HEK293T (cell line): ENCODE measurements around the gene SLC25A38.
"Not testable (repeated sequence)": the region's sequence is repeated elsewhere in the genome, so short reads cannot be mapped to it uniquely, and the experiment has no call there.

Source experiments
- CTCF ChIA-PET: fragments of 350-600 bp; formaldehyde crosslinking; extraction: SDS; loops from one replicate; lab custom pipeline; 2021; ENCODE audit warnings: antibody characterized with exemption, inconsistent platforms; lab: Yijun Ruan, JAX
- POLR2A ChIA-PET: fragments of 350-600 bp; formaldehyde crosslinking; extraction: SDS; loops from one replicate; lab custom pipeline; 2020; ENCODE audit warnings: antibody characterized with exemption, inconsistent platforms; lab: Yijun Ruan, JAX
- DNase-seq: peaks from one replicate; pipeline ENCODE4 v3.0.0; 2012; ENCODE audit warnings: mixed read lengths; ENCODE audit errors: extremely low spot score
- ARNT ChIP-seq: fragments of 450-650 bp; IDR thresholded peaks from 2 replicates; pipeline ENCODE4 v1.6.1; 2017; ENCODE audit warnings: mild to moderate bottlenecking
- BHLHE40 ChIP-seq: fragments of 450-650 bp; IDR thresholded peaks from 2 replicates; pipeline ENCODE4 v1.6.1; 2016; ENCODE audit warnings: mild to moderate bottlenecking, moderate library complexity, borderline replicate concordance
- CTBP1 ChIP-seq: fragments of 450-650 bp; IDR thresholded peaks from 2 replicates; pipeline ENCODE4 v1.6.1; 2016; ENCODE audit warnings: borderline replicate concordance
- ELF4 ChIP-seq: fragments of 450-650 bp; IDR thresholded peaks from 2 replicates; pipeline ENCODE4 v1.6.1; 2017; ENCODE audit warnings: antibody characterized with exemption
- FOXA1 ChIP-seq: fragments of 450-650 bp; IDR thresholded peaks from 2 replicates; pipeline ENCODE4 v1.6.1; 2016; ENCODE audit warnings: mild to moderate bottlenecking
- FOXK2 ChIP-seq: fragments of 450-650 bp; IDR thresholded peaks from 2 replicates; pipeline ENCODE4 v1.6.1; 2016; ENCODE audit warnings: mild to moderate bottlenecking
- FOXM1 ChIP-seq: fragments of 450-650 bp; IDR thresholded peaks from 2 replicates; pipeline ENCODE4 v1.6.1; 2017; ENCODE audit warnings: mild to moderate bottlenecking, borderline replicate concordance
- HDGF ChIP-seq: fragments of 450-650 bp; IDR thresholded peaks from 2 replicates; pipeline ENCODE4 v1.6.1; 2017; ENCODE audit warnings: antibody characterized with exemption, borderline replicate concordance
- L3MBTL2 ChIP-seq: fragments of 450-650 bp; conservative IDR thresholded peaks from 2 replicates; pipeline ENCODE4 v1.6.1; 2016; ENCODE audit warnings: mild to moderate bottlenecking
- LEF1 ChIP-seq: fragments of 450-650 bp; IDR thresholded peaks from 2 replicates; pipeline ENCODE4 v1.6.1; 2017; ENCODE audit warnings: mild to moderate bottlenecking, borderline replicate concordance
- NFRKB ChIP-seq: fragments of 450-650 bp; IDR thresholded peaks from 2 replicates; pipeline ENCODE4 v1.6.1; 2016; ENCODE audit warnings: mild to moderate bottlenecking, moderate library complexity
- PKNOX1 ChIP-seq: fragments of 450-650 bp; IDR thresholded peaks from 2 replicates; pipeline ENCODE4 v1.6.1; 2016
- SP1 ChIP-seq: fragments of 450-650 bp; IDR thresholded peaks from 2 replicates; pipeline ENCODE4 v1.6.1; 2017
- SUZ12 ChIP-seq: fragments of 450-650 bp; IDR thresholded peaks from 2 replicates; pipeline ENCODE4 v1.6.1; 2016; ENCODE audit warnings: mild to moderate bottlenecking
- TARDBP ChIP-seq: fragments of 450-650 bp; IDR thresholded peaks from 2 replicates; pipeline ENCODE4 v1.6.1; 2016
- ZNF384 ChIP-seq: fragments of 450-650 bp; IDR thresholded peaks from 2 replicates; pipeline ENCODE4 v1.6.1; 2016

SLC25A38 gene

GRCh38 chr3:39343760-39344159 lies 39.4 kb upstream of the SLC25A38 start:
- CTCF ChIA-PET, result no interaction called here
- TF ChIP-seq CTBP1 (no peak), ELF4 (no peak), HDGF (no peak), L3MBTL2 (no peak), BHLHE40 (no peak), PKNOX1 (no peak), ARNT (no peak), LEF1 (no peak)
- no peak for DNase-seq
- POLR2A ChIA-PET, result interaction anchor here (1.3 kb wide), 1 partner anchor 40 kb away, joined by 3 read pairs; no protein-coding TSS in a partner anchor

- CTCF ChIA-PET, result no interaction called here
- POLR2A ChIA-PET, result no interaction called here
- TF ChIP-seq HDGF (no peak), ELF4 (no peak), ARNT (no peak), SUZ12 (no peak), TARDBP (no peak), PKNOX1 (no peak), FOXA1 (no peak), FOXK2 (no peak), SP1 (no peak), NFRKB (no peak)
- DNase-seq, result no peak
Measured at GRCh38 chr3:39344746-39345344, 38.3 kb upstream of the SLC25A38 start.

GRCh38 chr3:39346785-39347585 lies 36.2 kb upstream of the SLC25A38 start:
- TF ChIP-seq CTBP1 (no peak), TARDBP (no peak), PKNOX1 (no peak), FOXA1 (no peak), ZNF384 (no peak), FOXK2 (no peak), SUZ12 (no peak), FOXM1 (no peak), LEF1 (no peak), HDGF (no peak), BHLHE40 (no peak), NFRKB (no peak), SP1 (no peak), ARNT (no peak), ELF4 (no peak), L3MBTL2 (no peak)
- ChIA-PET POLR2A (interaction anchor here (0.9 kb wide), 1 partner anchor 60 kb away, joined by 3 read pairs; no protein-coding TSS in a partner anchor), CTCF (interaction anchor here (1.3 kb wide), 1 partner anchor 31 kb away, joined by 3 read pairs; no protein-coding TSS in a partner anchor)
- no peak for DNase-seq

GRCh38 chr3:39347586-39347876 lies 35.6 kb upstream of the SLC25A38 start:
- no peak for TF ChIP-seq NFRKB
- no peak for TF ChIP-seq FOXA1
- no peak for TF ChIP-seq FOXK2
- no peak for TF ChIP-seq HDGF
- TF ChIP-seq LEF1, result no peak
- no peak for TF ChIP-seq PKNOX1
- CTCF ChIA-PET, result no interaction called here
- POLR2A ChIA-PET, result interaction anchor here (0.9 kb wide), 1 partner anchor 59 kb away, joined by 3 read pairs; no protein-coding TSS in a partner anchor
- no peak for DNase-seq

GRCh38 chr3:39349080-39349479 lies 34.1 kb upstream of the SLC25A38 start:
- ChIA-PET CTCF (no interaction called here), POLR2A (no interaction called here)
- DNase-seq, result no peak
- TF ChIP-seq SP1, result no peak
- TF ChIP-seq LEF1, result no peak
- no peak for TF ChIP-seq CTBP1
- no peak for TF ChIP-seq ARNT
- no peak for TF ChIP-seq BHLHE40
- no peak for TF ChIP-seq ZNF384
- no peak for TF ChIP-seq FOXA1
- no peak for TF ChIP-seq L3MBTL2
- no peak for TF ChIP-seq FOXK2

GRCh38 chr3:39350714-39351113 lies 32.5 kb upstream of the SLC25A38 start:
- CTCF ChIA-PET, result interaction anchor here (0.6 to 1.0 kb wide), 2 partner anchors 24 to 27 kb away, joined by 3 to 4 read pairs; no protein-coding TSS in a partner anchor
- TF ChIP-seq ARNT (no peak), SUZ12 (no peak), BHLHE40 (no peak), TARDBP (no peak), FOXM1 (no peak), CTBP1 (no peak), LEF1 (no peak), ELF4 (no peak), HDGF (no peak), FOXA1 (no peak), FOXK2 (no peak), ZNF384 (no peak), NFRKB (no peak)
- POLR2A ChIA-PET, result no interaction called here
- no peak for DNase-seq

GRCh38 chr3:39351134-39351533 lies 32.0 kb upstream of the SLC25A38 start:
- DNase-seq, POLR2A ChIA-PET: not testable (repeated sequence)
- CTCF ChIA-PET, result interaction anchor here (0.6 to 1.0 kb wide), 2 partner anchors 25 to 27 kb away, joined by 3 to 4 read pairs; no protein-coding TSS in a partner anchor

GRCh38 chr3:39353168-39353927 lies 29.8 kb upstream of the SLC25A38 start:
- CTCF ChIA-PET, POLR2A ChIA-PET, DNase-seq: not testable (repeated sequence)
